ENCODE data around the gene IFNA10. TPM values are rescaled to one million over a fixed set of nuclear protein-coding genes. Genes with fewer than 3 reads are reported as not detected.
A peak's percentile ranks its signal among the peaks of the same experiment; 100 is the strongest.
"Not testable (repeated sequence)": the region's sequence is repeated elsewhere in the genome, so short reads cannot be mapped to it uniquely, and the experiment has no call there.

The IFNA10 gene
- total RNA-seq, 1 donor from 2014 or later: not detected

DNA sequence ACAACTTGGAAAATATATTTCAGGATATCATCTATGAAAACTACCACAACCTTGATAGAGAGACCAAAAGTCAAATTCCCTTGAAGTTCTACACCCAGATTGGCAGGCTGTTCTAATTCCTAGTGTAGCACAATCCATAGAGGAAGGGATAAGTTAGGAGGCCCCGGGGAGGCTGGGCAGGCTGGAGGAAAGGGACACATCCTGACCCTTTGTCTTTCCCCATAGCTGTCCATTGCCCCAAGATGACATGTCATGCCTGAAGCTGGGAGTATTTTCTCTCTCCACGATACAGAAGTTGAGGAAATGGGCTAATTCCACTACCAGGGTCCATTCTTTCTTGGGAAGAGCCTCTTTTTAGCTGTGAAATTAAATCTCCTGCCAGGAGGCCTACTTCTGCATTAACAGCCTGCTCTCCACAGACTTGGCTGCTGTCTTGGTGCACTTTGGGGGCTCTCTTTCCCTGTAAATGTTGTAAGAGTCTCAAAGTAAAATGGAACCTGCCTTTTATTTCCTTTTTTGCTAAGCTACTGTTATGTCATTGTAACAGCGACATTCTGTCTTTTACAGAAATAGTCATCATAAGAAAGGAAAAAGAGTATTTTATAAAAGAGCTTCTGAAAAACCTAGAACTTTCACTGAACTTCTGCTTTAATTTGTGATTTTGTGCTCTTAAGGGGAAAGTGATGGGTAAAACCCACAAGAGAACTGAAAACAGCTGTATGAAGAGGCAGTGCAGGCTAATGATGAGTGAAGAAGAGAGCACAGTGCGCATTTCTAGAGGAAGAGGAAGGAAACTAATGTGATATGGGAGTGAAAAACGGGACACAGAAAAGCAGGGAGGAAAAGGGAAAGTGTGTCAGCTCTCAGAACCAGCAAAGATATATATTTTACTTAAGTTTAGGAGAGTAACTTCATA, 6.7 kb upstream of the IFNA10 start:
- H3K36me3 ChIP-seq (ENCODE audit: control insufficient read depth, insufficient read depth, low read length); DNase-seq (ENCODE audit: low read depth): not testable (repeated sequence)

DNA sequence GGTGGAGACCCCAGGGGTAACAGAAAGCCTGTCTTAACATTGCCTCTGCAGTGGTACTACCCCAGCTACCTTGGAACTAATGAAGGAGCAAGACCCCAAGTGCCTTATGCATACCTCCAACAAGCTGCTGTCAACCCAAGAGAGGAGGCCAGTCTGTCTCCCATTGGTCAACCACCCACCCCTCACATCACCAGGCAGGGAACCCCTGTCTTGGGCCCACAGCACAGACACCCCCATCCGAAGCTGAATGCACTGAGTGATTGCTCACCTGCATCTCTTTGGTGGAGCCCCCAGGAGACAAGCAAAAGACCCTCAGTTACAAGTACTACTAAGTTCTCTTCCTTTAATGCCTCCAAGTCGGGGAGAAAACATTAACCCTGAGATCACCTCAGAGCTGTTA, 5.2 kb upstream of the IFNA10 start:
- not testable (repeated sequence) for H3K4me3 ChIP-seq (ENCODE audit: low read depth, low read length); DNase-seq (ENCODE audit: low read depth); H3K27me3 ChIP-seq (ENCODE audit: control insufficient read depth, insufficient read depth, low read length)

More for the DNA sequence above, 6.7 kb upstream of the IFNA10 start:
- TF ChIP-seq, protein P1, sequence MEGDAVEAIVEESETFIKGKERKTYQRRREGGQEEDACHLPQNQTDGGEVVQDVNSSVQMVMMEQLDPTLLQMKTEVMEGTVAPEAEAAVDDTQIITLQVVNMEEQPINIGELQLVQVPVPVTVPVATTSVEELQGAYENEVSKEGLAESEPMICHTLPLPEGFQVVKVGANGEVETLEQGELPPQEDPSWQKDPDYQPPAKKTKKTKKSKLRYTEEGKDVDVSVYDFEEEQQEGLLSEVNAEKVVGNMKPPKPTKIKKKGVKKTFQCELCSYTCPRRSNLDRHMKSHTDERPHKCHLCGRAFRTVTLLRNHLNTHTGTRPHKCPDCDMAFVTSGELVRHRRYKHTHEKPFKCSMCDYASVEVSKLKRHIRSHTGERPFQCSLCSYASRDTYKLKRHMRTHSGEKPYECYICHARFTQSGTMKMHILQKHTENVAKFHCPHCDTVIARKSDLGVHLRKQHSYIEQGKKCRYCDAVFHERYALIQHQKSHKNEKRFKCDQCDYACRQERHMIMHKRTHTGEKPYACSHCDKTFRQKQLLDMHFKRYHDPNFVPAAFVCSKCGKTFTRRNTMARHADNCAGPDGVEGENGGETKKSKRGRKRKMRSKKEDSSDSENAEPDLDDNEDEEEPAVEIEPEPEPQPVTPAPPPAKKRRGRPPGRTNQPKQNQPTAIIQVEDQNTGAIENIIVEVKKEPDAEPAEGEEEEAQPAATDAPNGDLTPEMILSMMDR (IDR thresholded peaks at IDR 0.05; ENCODE audit: insufficient read depth, low read length, poor library complexity, severe bottlenecking): peak; percentile 52
- H3K27me3 ChIP-seq (ENCODE audit: control insufficient read depth, insufficient read depth, low read length); H3K4me3 ChIP-seq (ENCODE audit: low read depth, low read length): not testable (repeated sequence)

DNA sequence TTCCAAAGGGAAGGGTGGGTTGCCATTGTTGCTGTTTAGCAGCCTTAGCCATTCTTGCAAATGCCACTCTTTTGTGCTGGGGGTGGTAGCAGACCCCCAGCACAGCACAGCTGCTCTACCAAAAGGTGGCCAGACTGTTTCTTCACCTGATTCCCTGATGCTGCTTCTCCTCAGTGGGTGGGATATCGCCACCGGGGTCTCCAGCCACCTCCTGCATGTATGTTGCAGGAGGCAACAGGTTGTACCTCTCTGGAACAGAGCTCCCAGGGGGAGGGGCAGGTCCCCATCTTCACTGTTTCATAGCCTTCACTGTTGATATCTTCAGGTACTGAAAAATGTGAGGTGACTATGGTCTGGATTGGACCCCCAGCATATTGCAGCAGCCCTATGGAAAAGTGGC, 3.8 kb upstream of the IFNA10 start:
- H3K27me3 ChIP-seq (ENCODE audit: control insufficient read depth, insufficient read depth, low read length); H3K4me3 ChIP-seq (ENCODE audit: low read depth, low read length); DNase-seq (ENCODE audit: low read depth); H3K36me3 ChIP-seq (ENCODE audit: control insufficient read depth, insufficient read depth, low read length): not testable (repeated sequence)

More for the DNA sequence above, 5.2 kb upstream of the IFNA10 start:
- not testable (repeated sequence) for H3K36me3 ChIP-seq (ENCODE audit: control insufficient read depth, insufficient read depth, low read length)

DNA sequence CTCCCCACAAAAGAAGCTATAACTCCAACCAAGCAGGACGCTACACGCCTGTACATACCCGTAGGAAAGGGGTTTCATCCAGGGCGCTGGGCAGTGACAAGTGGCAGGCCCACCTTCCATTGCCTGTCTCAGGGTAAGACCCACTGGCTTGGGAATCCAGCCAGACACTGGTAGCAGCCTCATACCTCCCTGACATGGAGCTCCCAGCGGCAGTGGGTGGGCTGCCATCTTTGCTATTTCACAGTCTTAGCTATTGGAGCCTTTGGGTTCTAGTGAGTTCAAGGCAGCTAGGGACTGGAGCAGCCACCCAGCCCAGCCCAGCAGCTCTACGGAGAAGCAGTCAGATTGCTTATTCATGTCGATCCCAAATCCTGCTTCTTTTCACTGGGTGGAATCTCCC, 3.4 kb upstream of the IFNA10 start:
- no peaks in the 10 kb centered on the region for H3K27me3 ChIP-seq (ENCODE audit: control insufficient read depth, insufficient read depth, low read length)
- H3K4me3 ChIP-seq (ENCODE audit: low read depth, low read length): no peak overlapping the region
- TF ChIP-seq, protein P1 (IDR thresholded peaks at IDR 0.05; ENCODE audit: insufficient read depth, low read length, poor library complexity, severe bottlenecking): no peak
- DNase-seq (ENCODE audit: low read depth): no peak
- H3K36me3 ChIP-seq (ENCODE audit: control insufficient read depth, insufficient read depth, low read length): no peaks in the 10 kb centered on the region

DNA sequence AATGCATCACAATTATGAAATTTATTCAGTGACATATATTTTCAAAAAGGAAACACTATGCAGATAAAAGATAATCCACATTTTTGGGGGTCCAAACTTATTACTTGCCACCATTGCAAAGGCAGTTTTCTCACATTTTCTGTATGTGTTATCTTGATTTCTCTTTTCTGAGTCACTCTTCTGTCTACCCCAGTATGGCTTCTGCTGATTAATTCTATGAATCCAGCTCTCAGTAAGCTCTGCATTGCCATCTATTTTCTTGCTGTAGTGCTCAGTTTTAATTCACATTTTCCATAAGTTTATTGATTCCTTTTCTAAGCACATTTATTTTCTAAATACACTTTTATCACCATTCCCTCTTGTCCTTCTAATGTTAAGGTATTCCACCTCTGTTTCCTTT, 1.7 kb downstream of the IFNA10 start:
- no peak for DNase-seq (ENCODE audit: low read depth)
- TF ChIP-seq, protein P1 (IDR thresholded peaks at IDR 0.05; ENCODE audit: insufficient read depth, low read length, poor library complexity, severe bottlenecking): no peak
- H3K36me3 ChIP-seq (ENCODE audit: control insufficient read depth, insufficient read depth, low read length): no peaks in the 10 kb centered on the region
- H3K27me3 ChIP-seq (ENCODE audit: control insufficient read depth, insufficient read depth, low read length): peaks cover 3% of the 10 kb centered on the region
- no peak overlapping the region for H3K4me3 ChIP-seq (ENCODE audit: low read depth, low read length)

DNA sequence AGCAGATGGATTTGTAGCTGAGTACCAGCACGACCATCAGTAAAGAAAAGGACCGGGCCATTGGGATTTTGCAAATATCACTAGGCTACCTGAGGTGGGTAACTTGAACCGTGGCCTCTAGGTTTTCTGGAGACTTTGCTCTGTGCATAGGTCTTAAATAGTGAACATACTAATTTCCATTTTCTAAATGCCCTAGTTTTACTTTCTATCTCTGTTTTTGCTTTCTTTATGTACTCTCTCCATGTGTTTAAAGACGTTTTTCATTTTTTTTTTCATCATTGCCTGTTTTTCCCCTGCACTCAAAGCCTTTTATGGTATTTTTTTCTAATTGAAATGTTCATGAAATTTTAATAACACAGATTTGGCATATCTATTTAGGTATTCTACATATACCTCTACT, 4.8 kb downstream of the IFNA10 start, which contains the start of gene IFNA7:
Gene IFNA7, minus strand, starts transcription at position 101 of the 400 bp plus-strand sequence. Its CDS starts 40 bp downstream, at position 61.
- DNase-seq (ENCODE audit: low read depth); H3K27me3 ChIP-seq (ENCODE audit: control insufficient read depth, insufficient read depth, low read length); H3K4me3 ChIP-seq (ENCODE audit: low read depth, low read length); H3K36me3 ChIP-seq (ENCODE audit: control insufficient read depth, insufficient read depth, low read length): not testable (repeated sequence)

DNA sequence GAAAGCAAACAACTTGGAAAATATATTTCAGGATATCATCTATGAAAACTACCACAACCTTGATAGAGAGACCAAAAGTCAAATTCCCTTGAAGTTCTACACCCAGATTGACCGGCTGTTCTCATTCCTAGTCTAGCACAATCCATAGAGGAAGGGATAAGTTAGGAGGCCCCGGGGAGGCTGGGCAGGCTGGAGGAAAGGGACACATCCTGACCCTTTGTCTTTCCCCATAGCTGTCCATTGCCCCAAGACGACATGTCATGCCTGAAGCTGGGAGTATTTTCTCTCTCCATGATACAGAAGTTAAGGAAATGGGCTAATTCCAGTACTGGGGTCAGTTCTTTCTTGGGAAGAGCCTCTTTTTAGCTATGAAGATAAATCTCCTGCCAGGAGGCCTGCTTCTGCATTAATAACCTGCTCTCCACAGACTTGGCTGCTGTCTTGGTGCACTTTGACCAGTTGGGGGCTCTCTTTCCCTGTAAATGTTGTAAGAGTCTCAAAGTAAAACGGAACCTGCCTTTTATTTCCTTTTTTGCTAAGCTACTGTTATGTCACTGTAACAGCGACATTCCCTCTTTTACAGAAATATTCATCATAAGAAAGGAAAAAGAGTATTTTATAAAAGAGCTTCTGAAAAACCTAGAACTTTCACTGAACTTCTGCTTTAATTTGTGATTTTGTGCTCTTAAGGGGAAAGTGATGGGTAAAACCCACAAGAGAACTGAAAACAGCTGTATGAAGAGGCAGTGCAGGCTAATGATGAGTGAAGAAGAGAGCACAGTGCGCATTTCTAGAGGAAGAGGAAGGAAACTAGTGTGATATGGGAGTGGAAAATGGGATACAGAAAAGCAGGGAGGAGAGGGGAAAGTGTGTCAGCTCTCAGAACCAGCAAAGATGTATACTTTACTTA, 11.8 kb downstream of the IFNA10 start:
- not testable (repeated sequence) for DNase-seq (ENCODE audit: low read depth); H3K27me3 ChIP-seq (ENCODE audit: control insufficient read depth, insufficient read depth, low read length); H3K36me3 ChIP-seq (ENCODE audit: control insufficient read depth, insufficient read depth, low read length); H3K4me3 ChIP-seq (ENCODE audit: low read depth, low read length)
- TF ChIP-seq, protein P1 (IDR thresholded peaks at IDR 0.05; ENCODE audit: insufficient read depth, low read length, poor library complexity, severe bottlenecking): peak; percentile 55

DNA sequence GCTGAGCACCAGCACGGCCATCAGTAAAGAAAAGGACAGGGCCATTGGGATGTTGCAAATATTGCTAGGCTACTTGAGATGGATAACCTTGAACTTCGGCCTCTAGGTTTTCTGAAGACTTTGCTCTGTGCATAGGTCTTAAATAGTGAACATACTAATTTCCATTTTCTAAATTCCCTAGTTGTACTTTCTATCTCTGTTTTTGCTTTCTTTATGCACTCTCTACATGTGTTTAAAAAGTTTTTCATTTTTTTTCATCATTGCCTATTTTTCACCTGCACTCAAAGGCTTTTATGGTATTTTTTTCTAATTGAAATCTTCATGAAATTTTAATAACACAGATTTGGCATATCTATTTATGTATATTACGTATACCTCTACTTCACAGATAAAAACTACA, 19.5 kb downstream of the IFNA10 start, which contains the start of gene IFNA4:
Gene IFNA4, minus strand, starts transcription at position 101 of the 400 bp plus-strand sequence. Its CDS starts 56 bp downstream, at position 45.
- not testable (repeated sequence) for H3K36me3 ChIP-seq (ENCODE audit: control insufficient read depth, insufficient read depth, low read length); DNase-seq (ENCODE audit: low read depth); H3K27me3 ChIP-seq (ENCODE audit: control insufficient read depth, insufficient read depth, low read length); H3K4me3 ChIP-seq (ENCODE audit: low read depth, low read length)

Data from kidney epithelial cell (primary cell).